D721Med (cell line): ENCODE data around the gene GRIP2.

Experiments
- DNase-seq: peaks from one replicate; pipeline ENCODE4 v3.0.0; 2011; ENCODE audit warnings: low spot score; ENCODE audit not compliant: insufficient read length
- FAIRE-seq: peaks from 2 replicates; lab custom pipeline; 2011; peaks lifted over from hg19 to GRCh38; lab: Jason Lieb, UNC
- CTCF ChIP-seq: IDR thresholded peaks from 2 replicates; pipeline ENCODE4 v1.5.1; 2012; ENCODE audit warnings: mild to moderate bottlenecking, control low read depth; ENCODE audit not compliant: insufficient read depth; ENCODE audit errors: missing control alignments

GRIP2 gene

GRCh38 chr3:14451844-14452739 is 88.0 kb downstream of the GRIP2 start:
- no peak for FAIRE-seq
- no peak for TF ChIP-seq CTCF
- DNase-seq: no peak

DNA sequence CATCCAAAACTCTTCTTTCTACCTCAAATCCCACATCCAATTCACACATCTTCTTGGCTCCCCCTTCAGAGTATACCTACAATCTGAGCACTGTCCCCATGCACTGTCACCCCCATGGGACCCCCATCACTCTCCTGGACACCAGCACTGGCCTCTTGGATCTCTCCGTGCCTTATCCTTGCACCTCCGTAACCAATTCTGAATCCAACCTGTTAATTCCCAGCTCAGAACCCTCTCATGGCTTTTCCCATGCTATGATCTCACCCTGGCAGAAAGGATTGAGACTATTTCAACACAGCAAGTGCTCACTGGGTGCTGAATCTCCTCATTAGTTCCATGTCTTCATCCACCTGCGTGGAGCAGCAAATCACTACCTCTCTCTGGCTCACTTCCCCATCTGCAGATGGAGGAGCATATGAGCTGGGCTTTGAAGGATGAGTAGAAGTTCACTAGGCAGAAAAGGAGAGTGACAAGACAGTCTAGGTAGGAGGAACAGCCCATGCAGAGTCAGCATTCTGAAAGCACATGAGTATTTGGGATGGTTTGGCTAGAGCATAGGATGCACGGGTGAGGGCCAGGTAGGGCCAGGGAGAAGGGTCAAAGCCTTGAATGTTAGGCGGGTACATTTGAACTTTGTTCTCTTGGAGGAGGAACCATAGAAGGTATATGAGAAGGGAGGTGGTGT is 89.1 kb downstream of the GRIP2 start:
- DNase-seq (no peak), FAIRE-seq (no peak)
- no peak for TF ChIP-seq CTCF

DNA sequence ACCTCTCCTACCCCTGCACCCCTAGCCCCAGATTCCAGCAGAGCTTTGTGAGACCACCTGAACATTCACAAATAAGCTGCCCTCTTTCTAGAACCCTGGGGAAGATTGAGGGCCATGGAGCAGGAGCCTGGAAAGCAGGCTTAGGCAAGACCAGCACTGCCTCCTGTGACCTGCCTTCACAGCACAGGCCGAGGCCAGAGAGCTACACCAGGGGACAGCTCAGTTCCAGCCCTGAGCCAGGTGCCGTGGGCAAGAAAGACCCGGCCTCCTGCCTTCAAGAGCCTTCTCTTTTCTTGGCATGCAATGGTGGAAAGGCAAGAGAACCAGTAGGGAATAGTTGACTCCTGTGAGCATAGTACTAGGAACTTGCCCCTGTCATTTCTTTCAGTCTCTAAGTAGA is 89.6 kb downstream of the GRIP2 start:
- FAIRE-seq (no peak), DNase-seq (no peak)
- no peak for TF ChIP-seq CTCF

DNA sequence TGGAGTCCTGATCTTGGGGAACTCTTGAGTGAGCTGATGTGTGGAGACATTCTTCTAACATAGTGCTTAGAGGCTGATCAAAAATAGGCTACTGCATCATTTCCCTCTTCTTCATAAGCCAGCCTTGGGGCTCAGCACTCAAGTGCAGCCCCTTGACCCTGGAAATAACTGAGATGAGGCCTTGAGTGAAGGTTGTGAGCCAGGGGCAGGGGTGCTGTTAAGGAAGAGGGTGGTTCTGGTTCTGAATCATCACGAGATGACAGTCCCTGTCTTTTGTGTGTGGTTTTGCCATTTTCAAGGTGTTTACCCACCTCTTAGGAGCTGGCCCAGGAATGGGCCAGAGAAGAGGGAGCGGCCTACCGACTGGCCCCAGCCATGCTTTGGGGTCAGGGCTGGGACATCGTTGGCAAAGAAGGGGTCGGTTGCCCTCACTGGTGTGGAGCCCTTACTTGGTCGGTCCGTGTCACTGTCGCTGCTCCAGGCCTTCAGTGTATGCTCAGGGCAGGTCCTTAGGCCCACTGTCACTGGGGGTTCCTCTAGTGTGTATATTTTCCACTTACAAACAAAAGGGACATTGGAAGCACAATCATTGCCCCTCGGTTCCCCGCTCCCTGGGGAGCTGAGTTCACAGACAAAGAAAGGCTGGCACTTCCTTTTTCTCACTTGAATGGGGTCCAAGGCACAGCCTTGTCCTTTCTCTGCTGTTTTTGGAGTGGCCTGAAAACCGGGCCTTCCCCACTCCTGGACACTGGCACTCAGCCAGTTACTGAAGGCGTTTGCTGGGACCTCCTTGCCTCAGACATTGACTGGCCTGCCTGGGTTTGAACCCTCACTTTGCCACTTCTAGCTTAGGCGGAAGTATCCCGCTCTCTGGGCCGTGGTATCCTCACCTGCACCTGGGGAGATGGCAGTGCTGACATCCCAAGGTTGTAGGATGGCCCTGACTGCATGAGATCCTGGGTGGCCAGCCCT is 91.1 kb downstream of the GRIP2 start:
- DNase-seq (no peak), FAIRE-seq (no peak)
- TF ChIP-seq CTCF: no peak

- no peak for DNase-seq
- no peak for FAIRE-seq
- no peak for TF ChIP-seq CTCF
Measured at GRCh38 chr3:14448063-14448462, 92.1 kb downstream of the GRIP2 start.

GRCh38 chr3:14446988-14447570 is 93.1 kb downstream of the GRIP2 start:
- no peak for FAIRE-seq
- TF ChIP-seq CTCF: no peak
- DNase-seq: no peak
